HG02642 (cell line): ENCODE data around the gene DOK3.

Source experiments
- ATAC-seq: cut with Tn5 transposase; IDR thresholded peaks from one replicate; pipeline ENCODE4 v1.9.1; 2021; ENCODE audit warnings: mild to moderate bottlenecking; ENCODE audit not compliant: unreplicated experiment, poor library complexity

The DOK3 gene

DNA sequence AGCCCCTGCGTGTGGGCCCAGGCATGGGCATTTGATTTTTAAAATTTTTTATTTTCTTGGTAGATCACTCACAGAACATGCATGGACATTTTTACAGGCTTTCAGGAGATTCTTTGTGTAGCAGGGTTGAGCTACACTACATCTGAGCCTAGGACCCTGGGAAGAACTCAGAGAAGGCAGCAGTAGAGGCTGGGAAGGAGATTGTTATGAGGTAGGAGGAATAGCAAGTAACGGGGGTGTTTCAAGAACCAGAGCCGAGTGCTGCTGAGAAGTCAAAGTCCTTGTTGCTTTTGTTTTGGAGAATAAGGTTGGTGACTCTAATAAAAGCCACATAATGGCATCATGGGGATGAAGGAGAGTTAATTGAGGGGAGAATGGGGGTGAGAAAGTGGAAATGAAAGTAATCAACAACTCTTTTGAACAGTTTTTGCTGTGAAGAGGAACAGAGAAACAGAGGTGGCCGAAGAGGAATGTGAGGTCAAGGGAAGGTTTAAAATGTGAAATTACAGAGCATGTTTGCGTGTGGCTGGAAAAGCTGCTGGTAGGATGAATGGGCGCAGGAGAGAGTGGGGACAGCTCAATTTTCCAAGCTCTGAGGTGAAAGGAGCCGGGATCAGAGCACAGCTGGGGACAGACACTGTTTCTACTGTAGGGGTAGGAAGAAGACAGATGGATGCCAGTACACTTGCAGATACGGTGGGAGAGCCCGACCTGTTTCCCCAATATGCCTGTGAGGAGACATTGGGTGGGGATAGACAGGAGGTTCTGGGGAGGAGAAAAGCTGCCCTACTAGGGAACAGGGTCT is 7.5 kb downstream of the DOK3 start:
- ATAC-seq = no peak

GRCh38 chr5:177500685-177501522 is 8.7 kb downstream of the DOK3 start:
- ATAC-seq = peak; percentile 23

DNA sequence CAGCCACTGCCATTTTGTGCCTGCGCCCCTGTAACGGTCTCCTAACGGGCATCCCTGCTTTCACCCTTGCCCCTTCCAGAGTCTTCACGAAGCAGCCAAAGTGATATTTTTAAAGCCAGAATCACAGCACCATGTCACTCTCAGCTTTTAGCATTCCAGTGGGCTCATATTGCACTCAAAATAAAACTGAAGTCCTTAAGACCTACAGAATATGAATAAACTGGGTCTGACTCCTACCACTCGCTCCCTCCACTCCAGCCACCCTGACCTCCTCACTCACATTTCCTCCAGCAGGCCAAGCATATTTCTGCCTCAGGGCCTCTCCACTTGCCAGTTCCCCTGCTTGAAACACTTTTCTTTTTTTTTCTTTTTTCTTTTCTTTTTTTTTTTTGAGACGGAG is 9.8 kb downstream of the DOK3 start:
- ATAC-seq = no peak

DNA sequence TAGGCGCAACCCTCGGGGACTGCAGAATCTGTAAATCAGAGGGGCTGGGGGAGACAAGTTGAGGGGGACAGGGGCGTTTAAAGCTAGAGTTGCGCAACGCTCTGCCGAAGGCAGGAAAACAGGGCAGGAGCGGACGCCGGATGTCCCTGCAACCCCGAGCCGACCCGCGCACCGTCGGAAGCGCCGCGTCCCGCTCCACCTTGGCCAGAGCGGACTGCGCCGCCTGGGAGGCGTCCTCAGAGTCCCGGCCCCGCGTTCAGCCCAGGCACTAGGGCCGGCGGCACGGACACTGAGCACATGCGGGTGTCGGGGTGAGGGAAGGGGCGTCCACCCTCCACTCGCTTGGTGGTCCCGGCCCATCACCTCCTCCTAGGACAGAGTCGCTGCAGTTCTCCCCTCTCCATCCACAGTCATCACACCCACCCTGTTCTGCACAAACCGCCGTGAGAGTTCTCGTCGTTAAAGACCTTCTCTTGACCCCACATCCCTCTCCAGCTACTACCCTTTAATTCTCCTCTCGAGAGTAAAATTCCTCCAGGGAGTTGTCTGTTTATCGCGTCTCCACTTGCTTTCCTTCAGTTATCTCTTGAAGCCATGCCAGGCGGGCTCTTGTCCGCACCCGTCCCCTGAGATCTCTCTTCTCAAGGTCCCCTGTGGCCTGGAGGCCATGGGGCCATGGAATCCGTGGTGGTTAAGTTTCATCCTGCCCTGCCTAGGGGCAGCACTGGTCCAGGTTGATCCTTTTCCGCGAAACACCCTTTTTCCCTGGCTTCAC is 11.4 kb downstream of the DOK3 start:
- ATAC-seq = peak; percentile 1

- ATAC-seq = peak; percentile 77
These were observed 12.2 kb downstream of the DOK3 start, which contains the start of gene PDLIM7 for GRCh38 chr5:177497292-177498012. Gene PDLIM7, minus strand, starts transcription at chr5:177497604. Its CDS starts 1,092 bp downstream, at chr5:177496512.

DNA sequence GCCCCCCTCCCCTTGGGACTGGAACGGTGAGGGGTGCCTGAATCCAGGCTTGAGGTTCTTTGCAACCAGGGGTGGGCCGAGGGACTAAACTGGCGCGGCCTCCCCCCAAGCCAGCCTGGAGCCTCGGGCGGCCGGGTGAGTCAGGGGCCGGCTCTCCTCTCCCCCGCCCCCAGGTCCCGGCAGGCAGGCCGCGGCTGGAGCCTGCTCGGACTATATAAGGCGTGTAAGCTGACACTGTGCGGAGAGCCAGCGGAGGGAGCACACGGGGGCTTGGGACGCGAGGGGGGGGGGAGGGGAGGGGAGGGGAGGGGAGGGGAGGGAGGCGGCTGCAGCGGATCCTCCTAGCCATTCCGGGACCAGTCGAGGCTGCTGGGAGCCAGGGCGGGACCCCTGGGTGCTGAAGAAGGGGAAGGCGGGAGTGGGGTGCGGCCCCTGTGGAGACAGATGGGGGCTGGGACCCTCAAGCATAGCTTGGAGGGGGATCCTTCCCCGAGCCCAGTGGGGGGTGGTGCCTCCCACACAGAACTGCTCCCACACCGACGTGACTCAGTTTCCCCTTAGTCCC is 12.8 kb downstream of the DOK3 start:
- no peak for ATAC-seq

- no peak for ATAC-seq
These were observed 13.4 kb downstream of the DOK3 start for GRCh38 chr5:177496070-177496726.

DNA sequence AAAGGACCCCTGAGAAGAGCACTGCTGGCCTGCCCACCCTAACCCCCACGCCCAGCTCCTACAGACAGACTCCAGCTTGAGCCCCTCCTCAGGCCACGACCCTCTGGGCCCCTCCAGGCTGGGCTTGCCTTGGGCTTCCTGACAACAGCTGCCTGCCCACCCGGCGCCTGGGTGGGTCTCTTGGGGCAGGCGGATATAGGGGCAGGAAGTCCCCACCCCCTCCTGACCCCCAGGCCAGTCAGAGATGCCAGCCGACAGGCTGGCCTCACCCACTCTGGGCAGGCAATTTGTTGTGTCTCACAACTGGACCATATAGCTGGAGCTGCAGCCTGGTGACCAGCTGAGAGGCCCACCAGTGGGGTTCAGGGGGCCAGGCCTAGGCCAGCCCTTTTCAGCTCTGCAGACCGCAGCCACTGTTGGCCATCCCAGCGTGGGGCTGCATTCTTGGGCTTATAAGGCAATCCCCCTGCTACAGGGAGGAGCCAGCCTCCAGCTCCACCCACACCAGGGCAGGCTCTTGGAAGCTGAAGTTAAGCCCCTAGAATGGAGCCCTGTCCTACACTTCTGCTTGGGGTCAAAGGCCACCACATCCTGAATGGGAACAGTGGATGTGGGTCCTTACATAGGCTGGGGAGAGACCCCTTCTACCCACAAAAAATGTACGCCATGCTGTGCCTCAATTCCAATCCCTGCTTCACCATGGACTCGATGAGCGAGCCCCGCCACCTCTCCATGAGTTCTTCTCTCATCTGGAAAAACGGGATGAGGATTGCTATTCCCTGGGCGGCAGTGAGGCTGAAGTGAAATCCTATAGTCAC is 14.2 kb downstream of the DOK3 start:
- no peak for ATAC-seq

DNA sequence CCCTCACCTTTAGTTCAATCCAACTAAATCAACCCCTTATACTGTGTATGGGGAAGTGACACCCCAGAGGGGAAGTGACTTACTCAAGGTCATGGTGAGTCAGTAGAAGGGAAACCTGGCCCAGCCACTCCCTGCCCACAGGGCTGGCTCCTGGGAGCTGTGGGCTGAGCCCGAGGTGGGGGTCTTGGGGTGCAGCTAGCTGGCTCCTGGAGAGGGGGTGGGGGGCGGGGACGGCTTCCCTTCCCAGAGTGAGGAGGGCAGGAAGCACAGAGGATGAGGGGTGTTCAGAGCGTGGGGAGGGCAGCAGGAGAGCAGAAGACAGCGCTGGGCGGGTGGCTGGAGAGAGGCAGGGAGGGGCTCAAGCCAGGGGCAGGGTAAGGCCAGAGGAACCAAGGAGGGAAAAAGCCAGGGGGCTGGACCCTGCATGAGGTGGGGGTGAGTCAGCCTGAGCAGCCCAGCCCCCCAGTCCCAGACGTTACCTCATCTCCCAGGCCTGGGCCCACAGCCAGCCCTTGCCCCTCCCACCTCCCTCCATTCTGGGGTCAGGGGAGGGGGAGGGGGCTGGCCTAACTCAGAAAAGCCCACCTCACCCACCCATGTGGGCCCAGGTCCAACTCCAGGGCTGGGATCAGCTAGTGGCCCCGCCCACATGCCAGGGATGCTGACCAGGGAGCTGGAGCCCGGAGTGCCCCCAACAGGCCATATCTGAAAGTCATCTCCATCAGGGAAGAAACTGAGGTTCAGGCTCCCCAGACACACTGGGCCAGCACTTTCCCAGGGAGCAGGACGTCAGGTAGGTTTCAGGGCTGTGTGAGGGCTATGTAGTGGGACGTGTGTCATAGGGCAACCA is 15.1 kb downstream of the DOK3 start:
- ATAC-seq = no peak

GRCh38 chr5:177493795-177494345 is 15.8 kb downstream of the DOK3 start:
- ATAC-seq = no peak

DNA sequence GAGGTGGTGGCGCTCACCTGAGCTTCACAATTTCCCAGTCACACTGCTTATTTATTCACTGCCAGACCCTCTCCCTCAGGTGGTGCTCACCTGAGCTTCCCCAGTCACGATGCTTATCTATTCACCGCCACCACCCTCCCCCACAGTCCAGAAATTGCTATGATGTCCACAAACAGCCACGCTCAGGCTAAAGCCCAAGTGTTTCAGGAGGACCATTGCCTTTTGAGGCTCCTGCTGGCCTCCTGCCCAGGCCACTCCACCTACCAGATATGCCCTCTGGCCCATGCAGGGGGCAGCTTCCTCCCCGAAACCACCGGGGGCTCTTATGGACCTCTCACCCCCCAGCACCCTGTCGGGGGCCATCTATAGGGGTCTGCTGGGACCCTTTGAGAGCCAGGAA is 16.8 kb downstream of the DOK3 start:
- ATAC-seq = no peak

DNA sequence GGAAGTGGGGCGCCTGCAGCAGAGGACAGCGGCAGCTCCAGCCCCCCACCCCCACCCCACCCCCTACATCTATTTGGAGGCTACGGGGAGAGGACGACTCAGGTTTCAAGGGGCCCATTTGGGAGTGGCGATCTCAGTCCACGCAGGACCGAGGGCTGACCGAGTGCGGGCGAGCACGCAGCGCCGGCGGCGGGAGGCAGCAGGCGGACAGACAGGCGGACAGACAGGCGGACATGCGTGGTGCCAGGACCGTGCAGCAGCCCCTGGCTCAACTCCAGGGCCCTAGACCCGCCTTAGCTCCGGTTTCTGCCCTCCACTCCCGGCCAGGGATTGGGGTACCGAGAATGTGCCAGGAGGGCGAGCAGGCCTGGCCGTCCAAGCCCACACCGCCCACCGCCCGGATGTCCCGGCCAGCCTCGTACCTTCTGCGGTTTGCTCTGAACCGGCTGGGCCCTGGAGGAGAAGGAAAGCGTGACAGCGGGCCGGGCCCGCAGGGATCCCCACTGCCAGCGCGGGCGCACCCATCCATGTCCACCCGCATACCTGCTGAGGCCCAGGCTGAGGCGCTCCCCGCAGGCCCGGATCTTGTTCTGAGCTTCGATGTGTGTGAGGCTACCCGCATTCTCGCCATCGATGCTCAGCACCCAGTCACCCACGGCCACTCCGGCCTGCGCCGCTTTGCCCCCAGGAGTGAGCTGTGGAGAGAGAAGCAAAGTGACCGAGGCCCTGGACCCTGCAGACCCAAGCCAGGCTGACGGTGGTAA is 17.5 kb downstream of the DOK3 start:
- ATAC-seq = no peak

GRCh38 chr5:177491429-177491945 is 18.1 kb downstream of the DOK3 start:
- no peak for ATAC-seq

- ATAC-seq = no peak
These were observed 18.6 kb downstream of the DOK3 start for GRCh38 chr5:177490992-177491391.

GRCh38 chr5:177490311-177490991 is 19.2 kb downstream of the DOK3 start:
- no peak for ATAC-seq
